A549 (cell line): Measurements from ENCODE around the gene GAREM1.

ENCODE experiments used
- CEBPB ChIP-seq, 2 experiments: fragments of >200 bp in 1 of 2; sonication (Bioruptor Twin) in 1 of 2; formaldehyde crosslinking in 1 of 2; IDR thresholded peaks; 2 replicates each; pipeline ENCODE4 v1.6.1; 2012 to 2016
- HDAC2 ChIP-seq: fragments of 200-600 bp; sonication (generic); IDR thresholded peaks from 2 replicates; pipeline ENCODE4 v1.6.1; 2016
- JUNB ChIP-seq: fragments of >200 bp; sonication (Bioruptor Twin); formaldehyde crosslinking; IDR thresholded peaks from 2 replicates; pipeline ENCODE4 v1.6.1; 2016
- KDM1A ChIP-seq: fragments of 200-600 bp; sonication (generic); IDR thresholded peaks from 2 replicates; pipeline ENCODE4 v1.6.1; 2016; ENCODE audit warnings: low read depth, mild to moderate bottlenecking
- POLR2A ChIP-seq: IDR thresholded peaks from 2 replicates; pipeline ENCODE4 v1.6.1; 2012; ENCODE audit warnings: mild to moderate bottlenecking, low read length
- RAD21 ChIP-seq, 2 experiments: fragments of >200 bp in 1 of 2; sonication (Bioruptor Twin) in 1 of 2; formaldehyde crosslinking in 1 of 2; IDR thresholded peaks in 1 of 2; conservative IDR thresholded peaks in 1 of 2; 2 replicates in 1 of 2; 3 replicates in 1 of 2; pipeline ENCODE4 v1.6.1; 2012 to 2018; ENCODE audit warnings: inconsistent platforms in 1 of 2
- SMC3 ChIP-seq: fragments of >200 bp; sonication (Bioruptor Twin); formaldehyde crosslinking; IDR thresholded peaks from 3 replicates; pipeline ENCODE4 v1.6.1; 2018; ENCODE audit warnings: inconsistent platforms
- TP53 ChIP-seq: fragments of 250-450 bp; sonication (Bioruptor Pico); IDR thresholded peaks from 2 replicates; pipeline ENCODE4 v1.5.0; 2021; ENCODE audit warnings: mild to moderate bottlenecking, moderate library complexity
- ZC3H11A ChIP-seq: fragments of 450-650 bp; IDR thresholded peaks from 2 replicates; pipeline ENCODE4 v1.6.1; 2014; ENCODE audit warnings: antibody characterized with exemption, mild to moderate bottlenecking
- TF ChIP-seq, protein P1 (sequence below): fragments of >200 bp; sonication (Bioruptor Twin); formaldehyde crosslinking; IDR thresholded peaks from 3 replicates; pipeline ENCODE4 v1.5.1; 2016
- TF ChIP-seq, protein P2 (sequence below): IDR thresholded peaks from 2 replicates; pipeline ENCODE4 v1.6.1; 2012
- TF ChIP-seq, protein P3 (sequence below): fragments of >200 bp; sonication (Bioruptor Twin); formaldehyde crosslinking; IDR thresholded peaks from 3 replicates; pipeline ENCODE4 v1.6.1; 2016

DNA sequence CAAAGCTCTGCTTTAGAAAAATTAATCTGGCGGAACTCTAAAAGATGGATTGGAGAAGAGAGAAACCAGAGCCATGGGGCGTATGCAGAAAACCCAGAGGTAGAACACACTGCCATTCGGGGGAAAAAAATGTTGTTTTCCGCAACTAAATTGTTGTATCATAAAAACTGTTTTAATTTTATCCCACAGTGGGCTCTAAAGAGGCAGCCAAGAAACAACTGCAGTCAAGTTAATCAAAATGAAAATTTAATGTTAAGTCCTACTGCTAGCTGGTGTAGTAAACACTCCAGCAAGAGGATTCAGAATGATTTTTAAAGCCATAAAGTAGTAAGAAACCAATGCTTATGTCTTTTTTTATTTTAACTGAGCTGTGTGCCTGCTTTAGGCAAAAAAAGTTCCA is 69.1 kb downstream of the GAREM1 start:
- no peak for TF ChIP-seq KDM1A
- TF ChIP-seq, protein P1, sequence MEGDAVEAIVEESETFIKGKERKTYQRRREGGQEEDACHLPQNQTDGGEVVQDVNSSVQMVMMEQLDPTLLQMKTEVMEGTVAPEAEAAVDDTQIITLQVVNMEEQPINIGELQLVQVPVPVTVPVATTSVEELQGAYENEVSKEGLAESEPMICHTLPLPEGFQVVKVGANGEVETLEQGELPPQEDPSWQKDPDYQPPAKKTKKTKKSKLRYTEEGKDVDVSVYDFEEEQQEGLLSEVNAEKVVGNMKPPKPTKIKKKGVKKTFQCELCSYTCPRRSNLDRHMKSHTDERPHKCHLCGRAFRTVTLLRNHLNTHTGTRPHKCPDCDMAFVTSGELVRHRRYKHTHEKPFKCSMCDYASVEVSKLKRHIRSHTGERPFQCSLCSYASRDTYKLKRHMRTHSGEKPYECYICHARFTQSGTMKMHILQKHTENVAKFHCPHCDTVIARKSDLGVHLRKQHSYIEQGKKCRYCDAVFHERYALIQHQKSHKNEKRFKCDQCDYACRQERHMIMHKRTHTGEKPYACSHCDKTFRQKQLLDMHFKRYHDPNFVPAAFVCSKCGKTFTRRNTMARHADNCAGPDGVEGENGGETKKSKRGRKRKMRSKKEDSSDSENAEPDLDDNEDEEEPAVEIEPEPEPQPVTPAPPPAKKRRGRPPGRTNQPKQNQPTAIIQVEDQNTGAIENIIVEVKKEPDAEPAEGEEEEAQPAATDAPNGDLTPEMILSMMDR: no peak
- TF ChIP-seq POLR2A: no peak
- no peak for TF ChIP-seq HDAC2
- TF ChIP-seq JUNB: no peak
- no peak for TF ChIP-seq RAD21 (conservative IDR thresholded peaks at IDR 0.05 in 1 of 2, IDR thresholded peaks at IDR 0.05 in 1 of 2)
- no peak for TF ChIP-seq CEBPB (IDR thresholded peaks at IDR 0.05)
- TF ChIP-seq SMC3: no peak
- TF ChIP-seq, protein P2, sequence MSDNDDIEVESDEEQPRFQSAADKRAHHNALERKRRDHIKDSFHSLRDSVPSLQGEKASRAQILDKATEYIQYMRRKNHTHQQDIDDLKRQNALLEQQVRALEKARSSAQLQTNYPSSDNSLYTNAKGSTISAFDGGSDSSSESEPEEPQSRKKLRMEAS: no peak
- no peak for TF ChIP-seq TP53 (CRISPR knock-in tag)
- TF ChIP-seq, protein P3, sequence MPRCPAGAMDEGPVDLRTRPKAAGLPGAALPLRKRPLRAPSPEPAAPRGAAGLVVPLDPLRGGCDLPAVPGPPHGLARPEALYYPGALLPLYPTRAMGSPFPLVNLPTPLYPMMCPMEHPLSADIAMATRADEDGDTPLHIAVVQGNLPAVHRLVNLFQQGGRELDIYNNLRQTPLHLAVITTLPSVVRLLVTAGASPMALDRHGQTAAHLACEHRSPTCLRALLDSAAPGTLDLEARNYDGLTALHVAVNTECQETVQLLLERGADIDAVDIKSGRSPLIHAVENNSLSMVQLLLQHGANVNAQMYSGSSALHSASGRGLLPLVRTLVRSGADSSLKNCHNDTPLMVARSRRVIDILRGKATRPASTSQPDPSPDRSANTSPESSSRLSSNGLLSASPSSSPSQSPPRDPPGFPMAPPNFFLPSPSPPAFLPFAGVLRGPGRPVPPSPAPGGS: no peak
- no peak for TF ChIP-seq ZC3H11A
